Smooth muscle cell (in vitro differentiated cells): Measurements from ENCODE around the gene XCR1. TPM values are rescaled to one million over a fixed set of nuclear protein-coding genes. Genes with fewer than 3 reads are reported as not detected.

Source experiments
- DNase-seq: peaks from one replicate; lab custom pipeline; 2025; ENCODE audit not compliant: unreplicated experiment; lab: John Stamatoyannopoulos, UW
- H2AFZ ChIP-seq: fragments of 200-600 bp; sonication (generic); 2 replicates; pipeline ENCODE4 v1.6.0; 2016; ENCODE audit warnings: antibody characterized with exemption, low read depth, mild to moderate bottlenecking
- H3F3A ChIP-seq: fragments of 200-600 bp; sonication (generic); 2 replicates; pipeline ENCODE4 v1.6.0; 2017; ENCODE audit warnings: antibody characterized with exemption, low read depth
- H3K27ac ChIP-seq: fragments of 200-600 bp; sonication (generic); 2 replicates; pipeline ENCODE4 v1.5.1; 2016; ENCODE audit warnings: low read depth, mild to moderate bottlenecking
- H3K27me3 ChIP-seq: fragments of 200-600 bp; sonication (generic); 2 replicates; pipeline ENCODE4 v1.6.1; 2016; ENCODE audit warnings: low read depth, mild to moderate bottlenecking
- H3K36me3 ChIP-seq: fragments of 200-600 bp; sonication (generic); 2 replicates; pipeline ENCODE4 v1.5.1; 2016; ENCODE audit warnings: low read depth
- H3K4me1 ChIP-seq: fragments of 200-600 bp; sonication (generic); 2 replicates; pipeline ENCODE4 v1.5.1; 2016; ENCODE audit warnings: low read depth
- H3K4me2 ChIP-seq: fragments of 200-600 bp; sonication (generic); 2 replicates; pipeline ENCODE4 v1.6.0; 2016; ENCODE audit warnings: mild to moderate bottlenecking
- H3K4me3 ChIP-seq: fragments of 200-600 bp; sonication (generic); 2 replicates; pipeline ENCODE4 v1.5.1; 2016; ENCODE audit warnings: mild to moderate bottlenecking
- H3K79me2 ChIP-seq: fragments of 200-600 bp; sonication (generic); 2 replicates; pipeline ENCODE4 v1.6.0; 2016; ENCODE audit warnings: low read depth, mild to moderate bottlenecking
- H3K9ac ChIP-seq: fragments of 200-600 bp; sonication (generic); 2 replicates; pipeline ENCODE4 v1.6.0; 2016; ENCODE audit warnings: low read depth
- H3K9me3 ChIP-seq: fragments of 200-600 bp; sonication (generic); replicated peaks from 2 replicates; pipeline ENCODE4 v1.5.1; 2016; ENCODE audit warnings: low read depth
- H4K20me1 ChIP-seq: fragments of 200-600 bp; sonication (generic); 2 replicates; pipeline ENCODE4 v1.6.0; 2016; ENCODE audit warnings: low read depth
- CTCF ChIP-seq: fragments of 200-600 bp; sonication (generic); IDR thresholded peaks from 2 replicates; pipeline ENCODE4 v1.5.1; 2017; ENCODE audit warnings: borderline replicate concordance, mild to moderate bottlenecking, antibody characterized with exemption; ENCODE audit not compliant: insufficient read depth, poor library complexity, severe bottlenecking
- WGBS: methylation state at CpG from one replicate; pipeline ENCODE4 v1.1.7; 2016; ENCODE audit warnings: low lambda C conversion rate; 5-methylcytosine and 5-hydroxymethylcytosine counted together
- polyA plus RNA-seq: library from polyadenylated mRNA; unstranded; fragments of >200 nt; fragmentation: Nextera tagmentation; extraction: Ambion mirVana; gene quantifications from 2 replicates; pipeline ENCODE4 v1.2.1, GENCODE V29; 2016
- total RNA-seq: library from RNA; depleted of rRNA; stranded (reverse); fragments of >200 nt; gene quantifications from 2 replicates; pipeline ENCODE4 v1.2.3, GENCODE V29; 2014

Gene XCR1
- total and polyA plus RNA-seq, 2 experiments from 2014 or later = 0.76 TPM; not detected in 1

GRCh38 chr3:46019707-46020106, 7.6 kb downstream of the XCR1 start:
- no peak overlapping the region for H2AFZ ChIP-seq
- no peak for TF ChIP-seq CTCF
- H3K36me3 ChIP-seq = no peaks in the 10 kb centered on the region
- no peak overlapping the region for H3K9ac ChIP-seq
- H3K79me2 ChIP-seq = no peaks in the 10 kb centered on the region
- no peaks in the 10 kb centered on the region for H3K4me1 ChIP-seq
- H3K4me3 ChIP-seq = no peak overlapping the region
- H3K27me3 ChIP-seq = no peaks in the 10 kb centered on the region
- 95% methylated on average over 1 of the region's 1 CpG for WGBS
- no peak overlapping the region for H3K4me2 ChIP-seq
- H3K9me3 ChIP-seq = no peaks in the 10 kb centered on the region
- no peak overlapping the region for H3K27ac ChIP-seq
- H4K20me1 ChIP-seq = no peaks in the 10 kb centered on the region
- DNase-seq = no peak
- H3F3A ChIP-seq = no peaks in the 10 kb centered on the region

GRCh38 chr3:46017720-46018119, 9.6 kb downstream of the XCR1 start:
- H2AFZ ChIP-seq = no peak overlapping the region
- no peaks in the 10 kb centered on the region for H3K79me2 ChIP-seq
- no peak overlapping the region for H3K4me2 ChIP-seq
- H3K36me3 ChIP-seq = no peaks in the 10 kb centered on the region
- H4K20me1 ChIP-seq = no peaks in the 10 kb centered on the region
- DNase-seq = no peak
- H3K4me3 ChIP-seq = no peak overlapping the region
- no peaks in the 10 kb centered on the region for H3K27me3 ChIP-seq
- no peaks in the 10 kb centered on the region for H3K9me3 ChIP-seq
- no peak overlapping the region for H3K9ac ChIP-seq
- H3F3A ChIP-seq = no peaks in the 10 kb centered on the region
- WGBS = 37% methylated on average over 2 of the region's 2 CpGs
- TF ChIP-seq CTCF = no peak
- no peaks in the 10 kb centered on the region for H3K4me1 ChIP-seq
- no peak overlapping the region for H3K27ac ChIP-seq

- no peaks in the 10 kb centered on the region for H3K36me3 ChIP-seq
- H3K4me1 ChIP-seq = no peaks in the 10 kb centered on the region
- no peaks in the 10 kb centered on the region for H3K9me3 ChIP-seq
- DNase-seq = no peak
- no peak overlapping the region for H3K27ac ChIP-seq
- H3K4me3 ChIP-seq = no peak overlapping the region
- H3K4me2 ChIP-seq = no peak overlapping the region
- no peaks in the 10 kb centered on the region for H3K79me2 ChIP-seq
- no peak for TF ChIP-seq CTCF
- no peaks in the 10 kb centered on the region for H3K27me3 ChIP-seq
- H3K9ac ChIP-seq = no peak overlapping the region
- no peaks in the 10 kb centered on the region for H3F3A ChIP-seq
- H2AFZ ChIP-seq = no peak overlapping the region
- 89% methylated on average over 7 of the region's 7 CpGs for WGBS
- H4K20me1 ChIP-seq = no peaks in the 10 kb centered on the region
Measured at GRCh38 chr3:46013316-46014094, 13.8 kb downstream of the XCR1 start.

- Histone ChIP-seq H3K36me3 (no peaks in the 10 kb centered on the region), H3K79me2 (no peaks in the 10 kb centered on the region), H3K4me3 (no peak overlapping the region), H3K4me2 (no peak overlapping the region), H3K4me1 (no peaks in the 10 kb centered on the region), H3K27ac (no peak overlapping the region), H4K20me1 (no peaks in the 10 kb centered on the region), H2AFZ (no peak overlapping the region), H3F3A (peaks cover under 1% of the 10 kb centered on the region), H3K9ac (no peak overlapping the region), H3K27me3 (no peaks in the 10 kb centered on the region), H3K9me3 (no peaks in the 10 kb centered on the region)
- 96% methylated on average over 4 of the region's 4 CpGs for WGBS
- DNase-seq = no peak
- TF ChIP-seq CTCF = no peak
Measured at GRCh38 chr3:46012246-46012645, 15.0 kb downstream of the XCR1 start.
